T47D (cell line): ENCODE data around the gene POF1B.

Experiments
- DNase-seq, 2 experiments: peaks; one replicate each; pipeline versions ENCODE4 v3.0.0 to v3.0.0-alpha.2; 2011 to 2012; ENCODE audit warnings: low read depth in 1 of 2, low spot score in 1 of 2
- JUND ChIP-seq: IDR thresholded peaks from 2 replicates; pipeline ENCODE4 v1.6.1; 2012; ENCODE audit warnings: low read depth
- in situ Hi-C: cut with HindIII; loops from 2 replicates; pipeline ENCODE4 v1.10.0; 2016; ENCODE audit warnings: low sequenced_read_pairs, low pct_unique_long_range_greater_than_20kb

The POF1B gene

GRCh38 chrX:85379174-85379907, at the start of gene POF1B:
TSS of gene POF1B (minus strand) at chrX:85379665. CDS start at chrX:85379454, 211 bp downstream.
- DNase-seq = peak in 1 of 2 experiments; percentile 65
- in situ Hi-C loops = no loop called here
- TF ChIP-seq JUND = no peak

GRCh38 chrX:85429066-85429465, 49.6 kb upstream of the POF1B start:
- DNase-seq = no peak
- TF ChIP-seq JUND = no peak
- in situ Hi-C loops = no loop called here

- no peak for TF ChIP-seq JUND
- in situ Hi-C loops = no loop called here
- no peak for DNase-seq
These were observed 39.8 kb upstream of the POF1B start for GRCh38 chrX:85419293-85419692.

- in situ Hi-C loops = no loop called here
- no peak for TF ChIP-seq JUND
These were observed 12.4 kb upstream of the POF1B start for GRCh38 chrX:85391878-85392238.

GRCh38 chrX:85391185-85391877, 11.9 kb upstream of the POF1B start:
- TF ChIP-seq JUND = no peak
- in situ Hi-C loops = no loop called here
- no peak for DNase-seq

More at GRCh38 chrX:85391878-85392238, 12.4 kb upstream of the POF1B start:
- DNase-seq = no peak

GRCh38 chrX:85381602-85382001, 2.1 kb upstream of the POF1B start:
- in situ Hi-C loops = no loop called here
- DNase-seq = no peak
- no peak for TF ChIP-seq JUND

GRCh38 chrX:85378461-85378860, 1.0 kb downstream of the POF1B start:
- no peak for TF ChIP-seq JUND
- no peak for DNase-seq
- in situ Hi-C loops = no loop called here

GRCh38 chrX:85375333-85375738, 4.1 kb downstream of the POF1B start:
- TF ChIP-seq JUND = no peak
- in situ Hi-C loops = no loop called here
- no peak for DNase-seq

GRCh38 chrX:85365370-85365995, 14.0 kb downstream of the POF1B start:
- no peak for TF ChIP-seq JUND
- in situ Hi-C loops = no loop called here
- no peak for DNase-seq

- in situ Hi-C loops = no loop called here
- no peak for TF ChIP-seq JUND
These were observed 20.4 kb downstream of the POF1B start for GRCh38 chrX:85359051-85359450.

GRCh38 chrX:85345523-85345922, 33.9 kb downstream of the POF1B start:
- DNase-seq = no peak
- in situ Hi-C loops = no loop called here
- no peak for TF ChIP-seq JUND

More at GRCh38 chrX:85359051-85359450, 20.4 kb downstream of the POF1B start:
- no peak for DNase-seq

- DNase-seq = no peak
- TF ChIP-seq JUND = no peak
- in situ Hi-C loops = no loop called here
These were observed 52.5 kb downstream of the POF1B start for GRCh38 chrX:85327060-85327333.
